Gastrocnemius medialis (tissue), 4 donors: ENCODE data around the gene ZNF384.

ENCODE experiments used
- POLR2A ChIP-seq, 2 donors: fragments of 450-650 bp; IDR thresholded peaks; one replicate each; pipeline ENCODE4 v1.6.1; 2017; ENCODE audit warnings: antibody characterized with exemption in 2 of 2, mild to moderate bottlenecking in 2 of 2, moderate library complexity in 2 of 2
- TF ChIP-seq, protein P1 (sequence below), 5 experiments: fragments of 450-650 bp in 3 of 5; fragments of 200-600 bp in 2 of 5; sonication (generic) in 2 of 5; IDR thresholded peaks in 4 of 5; conservative IDR thresholded peaks in 1 of 5; 1 replicate in 4 of 5; 2 replicates in 1 of 5; pipeline ENCODE4 v1.5.1; 2016 to 2019; ENCODE audit warnings: antibody characterized with exemption in 5 of 5, mild to moderate bottlenecking in 3 of 5, moderate library complexity in 3 of 5

DNA sequence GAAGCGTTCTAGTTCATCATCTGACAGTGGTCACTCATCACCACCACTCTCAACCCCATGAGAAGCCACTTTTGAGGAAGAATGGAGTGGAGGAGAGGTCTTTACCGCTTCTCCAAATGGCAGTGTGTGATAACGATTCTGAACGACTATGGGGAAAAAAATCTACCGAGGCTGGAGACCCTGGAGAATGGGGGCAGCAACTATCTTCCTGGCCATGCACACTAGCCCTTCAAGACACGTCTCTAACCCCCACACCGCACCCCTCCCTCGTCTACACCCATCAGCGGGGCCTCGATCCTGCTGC, 26.6 kb downstream of the ZNF384 start:
- TF ChIP-seq, protein P1, sequence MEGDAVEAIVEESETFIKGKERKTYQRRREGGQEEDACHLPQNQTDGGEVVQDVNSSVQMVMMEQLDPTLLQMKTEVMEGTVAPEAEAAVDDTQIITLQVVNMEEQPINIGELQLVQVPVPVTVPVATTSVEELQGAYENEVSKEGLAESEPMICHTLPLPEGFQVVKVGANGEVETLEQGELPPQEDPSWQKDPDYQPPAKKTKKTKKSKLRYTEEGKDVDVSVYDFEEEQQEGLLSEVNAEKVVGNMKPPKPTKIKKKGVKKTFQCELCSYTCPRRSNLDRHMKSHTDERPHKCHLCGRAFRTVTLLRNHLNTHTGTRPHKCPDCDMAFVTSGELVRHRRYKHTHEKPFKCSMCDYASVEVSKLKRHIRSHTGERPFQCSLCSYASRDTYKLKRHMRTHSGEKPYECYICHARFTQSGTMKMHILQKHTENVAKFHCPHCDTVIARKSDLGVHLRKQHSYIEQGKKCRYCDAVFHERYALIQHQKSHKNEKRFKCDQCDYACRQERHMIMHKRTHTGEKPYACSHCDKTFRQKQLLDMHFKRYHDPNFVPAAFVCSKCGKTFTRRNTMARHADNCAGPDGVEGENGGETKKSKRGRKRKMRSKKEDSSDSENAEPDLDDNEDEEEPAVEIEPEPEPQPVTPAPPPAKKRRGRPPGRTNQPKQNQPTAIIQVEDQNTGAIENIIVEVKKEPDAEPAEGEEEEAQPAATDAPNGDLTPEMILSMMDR (IDR thresholded peaks at IDR 0.05 in 4 of 5, conservative IDR thresholded peaks at IDR 0.05 in 1 of 5), result no peak
- TF ChIP-seq POLR2A (IDR thresholded peaks at IDR 0.05), result no peak
